Stimulated activated naive B cell treated with anti-CD40 and anti-IgM and Interleukin-4, amounts not matched to agents 10 μg/mL and 1 μg/mL and 100 μg/mL, for 72 hours (primary cell): ENCODE measurements around the gene SYTL1.

Experiments
- ATAC-seq, 2 donors: fragments of 150-1000 bp; cut with Tn5 transposase; replicated peaks; 2 replicates each; pipeline ENCODE4 v1.10.0; 2021; ENCODE audit warnings: moderate library complexity in 1 of 2
- DNase-seq: peaks from one replicate; pipeline ENCODE4 v3.0.0; 2021
- H3K27ac Mint-ChIP-seq: one replicate; pipeline ENCODE4 v1.8.0; 2022; ENCODE audit warnings: mild to moderate bottlenecking, mixed read lengths
- H3K27me3 Mint-ChIP-seq, 2 donors: one replicate each; pipeline ENCODE4 v1.8.0; 2022; ENCODE audit warnings: mixed read lengths in 2 of 2
- H3K36me3 Mint-ChIP-seq, 2 donors: one replicate each; pipeline ENCODE4 v1.8.0; 2022; ENCODE audit warnings: mixed read lengths in 2 of 2, mild to moderate bottlenecking in 1 of 2
- H3K4me1 Mint-ChIP-seq, 2 donors: one replicate each; pipeline ENCODE4 v1.8.0; 2022; ENCODE audit warnings: mixed read lengths in 2 of 2, mild to moderate bottlenecking in 1 of 2
- H3K4me3 Mint-ChIP-seq, 2 donors: one replicate each; pipeline ENCODE4 v1.8.0; 2022; ENCODE audit warnings: mild to moderate bottlenecking in 2 of 2, mixed read lengths in 2 of 2, moderate library complexity in 1 of 2
- H3K9me3 Mint-ChIP-seq, 2 donors: one replicate each; pipeline ENCODE4 v1.8.0; 2022; ENCODE audit warnings: mixed read lengths in 2 of 2, mild to moderate bottlenecking in 1 of 2

Gene SYTL1

GRCh38 chr1:27399251-27400025 is 57.6 kb downstream of the SYTL1 start:
- H3K27ac Mint-ChIP-seq, result peak overlapping the region; percentile 82
- no peaks in the 10 kb centered on the region for H3K27me3 Mint-ChIP-seq
- peaks cover 31 to 47% of the 10 kb centered on the region in 2 donors for H3K4me1 Mint-ChIP-seq
- DNase-seq, result no peak
- H3K4me3 Mint-ChIP-seq, result no peak overlapping the region
- no peak for ATAC-seq
- H3K9me3 Mint-ChIP-seq, result no peaks in the 10 kb centered on the region
- H3K36me3 Mint-ChIP-seq, result peaks cover 0 to 3% of the 10 kb centered on the region in 2 donors

DNA sequence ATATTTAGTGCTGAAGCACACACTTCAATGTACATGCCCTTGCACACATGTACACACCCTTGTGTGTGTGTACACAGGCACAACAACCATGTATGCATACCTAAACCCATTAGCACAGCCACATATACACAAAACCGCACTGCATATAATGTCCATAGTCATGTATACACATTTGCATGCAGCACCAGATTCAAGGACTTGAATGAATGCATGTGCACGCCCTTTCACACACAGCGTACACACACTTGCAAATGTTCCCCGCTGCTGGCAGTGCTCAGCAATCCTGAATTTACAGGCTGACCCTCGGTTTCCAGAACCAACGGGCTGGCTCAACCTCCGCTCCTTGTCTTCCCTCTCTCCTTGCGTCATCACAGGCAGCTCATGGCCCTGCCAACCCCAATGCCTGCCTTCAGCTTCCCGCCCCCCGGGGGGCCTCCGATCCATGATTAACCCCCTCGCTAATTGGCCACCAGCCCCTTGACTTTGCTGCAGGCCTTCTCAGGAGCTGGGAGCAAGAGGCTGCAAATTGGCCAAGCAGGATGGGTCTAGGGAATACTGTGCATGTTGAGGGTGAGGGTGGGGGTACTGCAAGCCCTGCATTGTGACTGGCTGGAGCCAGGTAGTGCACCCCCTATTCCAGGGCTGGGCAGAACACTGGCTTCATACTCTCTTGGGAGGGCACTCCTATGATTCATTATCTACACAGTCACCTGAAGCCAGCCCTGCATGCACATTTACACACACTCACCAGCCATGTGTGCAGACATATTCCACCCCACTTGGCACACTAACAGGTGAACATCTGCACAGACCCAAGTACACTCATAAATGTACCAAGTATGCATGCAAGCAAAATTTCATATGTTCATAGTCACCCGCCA is 58.5 kb downstream of the SYTL1 start:
- ATAC-seq (no peak), DNase-seq (no peak)
- no peak overlapping the region for H3K4me3 Mint-ChIP-seq
- H3K9me3 Mint-ChIP-seq, result no peaks in the 10 kb centered on the region
- H3K27me3 Mint-ChIP-seq, result no peaks in the 10 kb centered on the region
- H3K4me1 Mint-ChIP-seq, result peaks cover 27 to 44% of the 10 kb centered on the region in 2 donors
- peaks cover 0 to 3% of the 10 kb centered on the region in 2 donors for H3K36me3 Mint-ChIP-seq
- H3K27ac Mint-ChIP-seq, result peak overlapping the region; percentile 86

DNA sequence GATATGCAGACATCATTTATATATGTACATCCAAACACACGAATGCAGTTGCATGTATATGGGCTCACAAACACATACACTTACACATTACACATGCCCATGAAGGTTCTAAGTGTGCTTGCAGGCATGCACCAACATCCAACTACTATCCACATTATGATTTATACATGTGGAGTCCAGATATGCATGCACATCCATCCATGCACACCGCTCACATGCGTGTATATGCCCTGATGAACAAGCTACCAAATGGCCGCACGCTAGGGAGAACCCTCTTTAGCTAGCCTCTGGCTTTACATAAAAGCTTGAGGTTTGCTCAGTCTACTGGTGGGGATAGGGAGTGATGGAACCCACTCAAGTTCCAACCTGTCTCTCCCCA is 59.1 kb downstream of the SYTL1 start:
- ATAC-seq, result no peak

GRCh38 chr1:27402349-27402754 is 60.5 kb downstream of the SYTL1 start:
- H3K27ac Mint-ChIP-seq, result peak overlapping the region; percentile 92
- peak in 1 of 2 donors; percentile 8 for ATAC-seq
- DNase-seq, result no peak
- no peaks in the 10 kb centered on the region for H3K9me3 Mint-ChIP-seq
- peaks cover 39 to 55% of the 10 kb centered on the region in 2 donors for H3K4me1 Mint-ChIP-seq
- H3K27me3 Mint-ChIP-seq, result no peaks in the 10 kb centered on the region
- peaks cover 6 to 13% of the 10 kb centered on the region in 2 donors for H3K36me3 Mint-ChIP-seq
- H3K4me3 Mint-ChIP-seq, result no peak overlapping the region

More for the DNA sequence above, 59.1 kb downstream of the SYTL1 start:
- no peaks in the 10 kb centered on the region for H3K27me3 Mint-ChIP-seq
- no peak overlapping the region for H3K4me3 Mint-ChIP-seq
- no peaks in the 10 kb centered on the region for H3K9me3 Mint-ChIP-seq
- H3K4me1 Mint-ChIP-seq, result peaks cover 27 to 41% of the 10 kb centered on the region in 2 donors
- H3K36me3 Mint-ChIP-seq, result peaks cover 0 to 3% of the 10 kb centered on the region in 2 donors
- DNase-seq, result no peak
- H3K27ac Mint-ChIP-seq, result no peak overlapping the region

- Mint-ChIP-seq H3K4me3 (peak overlapping the region; percentile 55 to 70), H3K36me3 (peaks cover 13 to 20% of the 10 kb centered on the region in 2 donors), H3K27me3 (no peaks in the 10 kb centered on the region), H3K4me1 (peaks cover 45 to 64% of the 10 kb centered on the region in 2 donors), H3K9me3 (no peaks in the 10 kb centered on the region), H3K27ac (peak overlapping the region; percentile 92)
- ATAC-seq (peak; percentile 73 to 84), DNase-seq (peak; percentile 53)
These were observed 61.4 kb downstream of the SYTL1 start for GRCh38 chr1:27403065-27403726.
